ENCODE measurements around the gene STX8.

GRCh38 chr17:9237661-9238301 is 337.8 kb downstream of the STX8 start:
- TF ChIP-seq CTCF (IDR thresholded peaks at IDR 0.05): no peak
- TF ChIP-seq POLR2AphosphoS5 (IDR thresholded peaks at IDR 0.05; ENCODE audit: insufficient read depth in 1 of 2, low read depth in 1 of 2): no peak
- no peak for TF ChIP-seq POLR2A (IDR thresholded peaks at IDR 0.05)

Measured in vagina (tissue), 2 donors.